HG02981 (cell line): ENCODE results near the gene RHOA.
"Not testable (repeated sequence)": the region's sequence is repeated elsewhere in the genome, so short reads cannot be mapped to it uniquely, and the experiment has no call there.

ENCODE experiments used
- ATAC-seq: cut with Tn5 transposase; IDR thresholded peaks from one replicate; pipeline ENCODE4 v1.9.1; 2021; ENCODE audit warnings: mild to moderate bottlenecking, moderate library complexity; ENCODE audit not compliant: unreplicated experiment

Gene RHOA

GRCh38 chr3:49333091-49333490 lies 78.7 kb downstream of the RHOA start:
- ATAC-seq, result no peak

DNA sequence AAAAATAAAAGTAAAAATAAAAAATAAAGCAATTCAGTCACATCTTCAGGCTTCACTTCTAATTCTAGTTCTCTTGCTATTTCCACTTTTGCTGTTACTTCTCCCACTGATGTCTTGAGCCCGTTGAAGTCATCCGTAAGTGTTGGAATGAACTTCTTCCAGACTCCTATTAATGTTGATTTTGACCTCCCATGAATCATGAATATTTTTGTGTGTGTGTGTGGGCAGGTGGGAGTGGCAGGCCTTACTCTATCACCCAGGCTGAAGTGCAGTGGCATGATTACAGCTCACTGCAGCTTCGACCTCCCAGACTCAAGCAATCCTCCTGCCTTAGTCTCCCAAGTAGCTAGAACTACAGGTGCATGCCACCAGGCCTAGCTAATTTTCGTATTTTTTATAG lies 82.6 kb downstream of the RHOA start:
- ATAC-seq, result no peak

DNA sequence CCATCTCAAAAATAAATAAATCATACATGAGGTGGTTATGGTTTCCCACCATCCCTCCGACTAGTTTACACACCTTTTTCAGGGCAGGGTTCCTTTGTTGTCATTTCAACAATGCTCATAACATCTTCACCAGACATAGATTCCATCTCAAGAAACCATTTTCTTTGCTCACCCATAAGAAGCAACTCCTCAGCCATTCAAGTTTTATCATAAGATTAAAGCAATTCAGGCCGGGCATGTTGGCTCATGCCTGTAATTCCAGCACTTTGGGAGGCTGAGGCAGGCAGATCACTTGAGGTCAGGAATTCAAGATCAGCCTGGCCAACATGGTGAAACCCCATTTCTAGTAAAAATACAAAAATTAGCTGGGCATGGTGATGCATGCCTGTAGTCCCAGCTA lies 83.4 kb downstream of the RHOA start:
- not testable (repeated sequence) for ATAC-seq

DNA sequence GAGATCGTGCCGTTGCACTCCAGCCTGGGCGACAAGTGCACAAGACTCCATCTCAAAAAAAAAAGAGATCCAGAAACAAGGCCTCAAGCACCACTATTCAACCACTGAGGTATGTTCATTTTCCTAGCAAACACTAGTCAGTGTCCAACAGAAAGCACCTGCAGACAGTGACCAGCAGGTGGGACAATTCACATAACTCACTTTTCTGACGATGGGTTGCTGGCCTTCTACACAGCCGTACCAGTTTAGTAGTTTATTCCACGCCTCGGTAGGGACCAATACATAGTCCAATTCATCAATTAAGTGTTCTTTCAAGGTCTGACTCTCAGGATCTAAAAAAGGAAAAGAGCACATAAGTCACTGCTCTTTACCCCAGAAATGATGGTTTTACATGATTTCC lies 84.3 kb downstream of the RHOA start:
- no peak for ATAC-seq

GRCh38 chr3:49324768-49325167 lies 87.0 kb downstream of the RHOA start:
- ATAC-seq, result no peak

DNA sequence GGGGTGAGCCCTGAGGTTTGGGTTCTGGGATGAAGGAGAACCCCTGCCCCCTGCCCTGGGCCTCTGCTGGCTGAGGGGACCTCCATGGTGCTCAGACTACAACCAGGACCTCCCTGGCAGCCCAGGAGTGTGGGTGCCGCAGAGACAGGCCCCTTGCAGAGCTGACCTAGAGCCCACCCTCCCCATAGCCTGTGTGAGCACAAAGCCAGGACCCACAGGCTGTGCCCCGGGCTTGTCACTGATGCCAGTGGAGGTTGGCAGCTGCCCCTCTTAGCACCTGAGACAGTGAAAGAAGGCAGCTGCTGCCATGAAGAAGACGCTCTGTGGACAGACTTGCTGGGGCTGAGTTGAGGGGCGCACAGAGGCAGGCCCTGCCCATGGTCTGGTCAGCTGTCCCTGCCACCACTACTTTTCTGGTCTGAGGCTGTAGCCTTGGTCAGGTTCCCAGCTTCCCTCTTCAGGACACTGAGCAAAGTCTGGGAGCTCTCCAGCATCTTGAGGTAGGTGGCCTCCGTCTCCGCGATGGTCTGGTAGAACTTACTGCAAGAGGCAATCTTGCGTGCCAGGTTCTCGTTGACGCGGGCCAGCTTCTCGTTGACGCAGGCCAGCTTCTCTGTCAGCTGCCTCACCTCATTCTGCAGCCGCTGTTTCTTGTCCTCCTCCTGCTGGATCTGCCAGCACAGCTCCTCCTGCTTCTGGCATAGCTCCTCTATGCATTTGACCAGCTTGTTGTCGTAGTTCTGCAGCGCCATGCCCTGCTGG lies 94.9 kb downstream of the RHOA start:
- ATAC-seq, result no peak

DNA sequence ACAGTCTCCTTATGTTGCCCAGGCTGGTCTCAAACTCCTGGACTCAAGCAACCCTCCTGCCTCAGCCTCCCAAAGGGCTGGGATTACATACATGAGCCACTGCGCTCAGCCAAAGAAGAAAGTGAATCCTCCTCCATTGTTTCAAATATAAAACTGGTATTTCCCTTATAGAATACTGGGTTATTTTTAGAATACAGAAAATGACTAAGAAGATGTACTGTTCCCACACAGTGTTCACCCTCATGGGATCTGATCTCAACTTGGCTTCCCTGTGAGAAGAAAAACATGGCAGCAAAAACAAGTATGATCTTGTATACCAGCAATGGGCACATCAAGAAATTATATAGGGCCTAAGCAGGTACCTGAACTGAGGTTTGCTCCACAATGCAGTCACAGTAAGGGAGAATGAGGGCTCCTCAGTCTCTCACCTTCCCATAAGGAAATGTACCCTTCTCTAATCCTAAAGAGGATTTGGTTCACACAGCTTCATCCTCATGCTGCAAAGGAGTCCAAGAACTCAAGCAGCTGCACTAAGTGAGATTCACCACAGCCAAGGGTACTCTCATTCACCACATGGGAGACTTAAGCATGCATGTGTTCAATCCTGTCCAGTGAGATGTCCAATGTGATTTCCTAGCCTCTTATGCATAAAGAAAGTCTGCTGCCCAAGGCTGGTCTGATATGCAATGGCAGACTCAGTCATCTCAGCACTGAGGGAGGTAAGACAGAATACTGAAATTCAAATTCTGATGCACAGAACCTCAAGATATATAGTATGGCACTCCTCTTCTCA lies 97.7 kb downstream of the RHOA start:
- ATAC-seq, result no peak

GRCh38 chr3:49311283-49311682 lies 100.5 kb downstream of the RHOA start:
- ATAC-seq, result no peak

GRCh38 chr3:49310677-49311076 lies 101.1 kb downstream of the RHOA start:
- ATAC-seq, result no peak
